LNCAP (cell line): ENCODE results near the gene TENM4.

Experiments
- CTCF ChIP-seq: fragments of 450-650 bp; IDR thresholded peaks from 2 replicates; pipeline ENCODE4 v1.5.1; 2017; ENCODE audit warnings: mild to moderate bottlenecking

Gene TENM4

GRCh38 chr11:79397252-79397651, 43.6 kb downstream of the TENM4 start:
- TF ChIP-seq CTCF: no peak

GRCh38 chr11:79396674-79397073, 44.2 kb downstream of the TENM4 start:
- TF ChIP-seq CTCF: no peak

- no peak for TF ChIP-seq CTCF
Observed at GRCh38 chr11:79396001-79396400, 44.8 kb downstream of the TENM4 start.

GRCh38 chr11:79393362-79394043, 47.3 kb downstream of the TENM4 start:
- no peak for TF ChIP-seq CTCF

GRCh38 chr11:79392161-79392560, 48.7 kb downstream of the TENM4 start:
- no peak for TF ChIP-seq CTCF

GRCh38 chr11:79390923-79391322, 49.9 kb downstream of the TENM4 start:
- TF ChIP-seq CTCF: no peak

- no peak for TF ChIP-seq CTCF
Observed at GRCh38 chr11:79390477-79390876, 50.4 kb downstream of the TENM4 start.

- no peak for TF ChIP-seq CTCF
Observed at GRCh38 chr11:79388201-79388600, 52.6 kb downstream of the TENM4 start.
